ENCODE measurements around the gene ALKBH7.
"Not testable (repeated sequence)": the region's sequence is repeated elsewhere in the genome, so short reads cannot be mapped to it uniquely, and the experiment has no call there.

Gene ALKBH7

GRCh38 chr19:6354098-6354674 is 18.4 kb upstream of the ALKBH7 start:
- H3K9ac ChIP-seq (ENCODE audit: low read depth, low read length) = no peak overlapping the region
- no peaks in the 10 kb centered on the region for H3K9me3 ChIP-seq (ENCODE audit: control insufficient read depth, insufficient read depth, low read length)
- H3K27me3 ChIP-seq (ENCODE audit: control insufficient read depth, insufficient read depth, low read length) = no peaks in the 10 kb centered on the region
- no peak overlapping the region for H3K4me3 ChIP-seq (ENCODE audit: low read depth, low read length)
- peaks cover 2% of the 10 kb centered on the region for H3K4me1 ChIP-seq (ENCODE audit: control insufficient read depth, insufficient read depth, low read length)
- H3K36me3 ChIP-seq (ENCODE audit: control insufficient read depth, insufficient read depth, low read length) = no peaks in the 10 kb centered on the region

DNA sequence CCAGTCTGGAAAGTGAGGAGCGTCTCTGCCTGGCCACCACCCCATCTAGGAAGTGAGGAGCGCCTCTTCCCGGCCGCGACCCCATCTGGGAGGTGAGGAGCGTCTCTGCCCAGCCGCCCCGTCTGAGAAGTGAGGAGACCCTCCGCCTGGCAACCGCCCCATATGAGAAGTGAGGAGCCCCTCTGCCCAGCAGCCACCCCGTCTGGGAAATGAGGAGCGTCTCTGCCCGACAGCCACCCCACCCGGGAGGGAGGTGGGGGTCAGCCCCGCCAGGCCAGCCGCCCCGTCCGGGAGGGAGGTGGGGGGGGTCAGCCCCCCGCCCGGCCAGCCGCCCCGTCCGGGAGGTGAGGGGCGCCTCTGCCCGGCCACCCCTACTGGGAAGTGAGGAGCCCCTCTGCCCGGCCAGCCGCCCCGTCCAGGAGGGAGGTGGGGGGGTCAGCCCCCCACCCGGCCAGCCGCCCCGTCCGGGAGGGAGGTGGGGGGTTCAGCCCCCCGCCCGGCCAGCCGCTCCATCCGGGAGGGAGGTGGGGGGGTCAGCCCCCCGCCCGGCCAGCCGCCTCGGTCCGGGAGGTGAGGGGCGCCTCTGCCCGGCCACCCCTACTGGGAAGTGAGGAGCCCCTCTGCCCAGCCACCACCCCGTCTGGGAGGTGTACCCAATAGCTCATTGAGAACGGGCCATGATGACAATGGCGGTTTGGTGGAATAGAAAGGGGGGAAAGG is 17.1 kb upstream of the ALKBH7 start:
- H3K4me3 ChIP-seq (ENCODE audit: low read depth, low read length); H3K9ac ChIP-seq (ENCODE audit: low read depth, low read length); H3K36me3 ChIP-seq (ENCODE audit: control insufficient read depth, insufficient read depth, low read length); H3K4me1 ChIP-seq (ENCODE audit: control insufficient read depth, insufficient read depth, low read length); H3K27me3 ChIP-seq (ENCODE audit: control insufficient read depth, insufficient read depth, low read length); H3K9me3 ChIP-seq (ENCODE audit: control insufficient read depth, insufficient read depth, low read length): not testable (repeated sequence)

DNA sequence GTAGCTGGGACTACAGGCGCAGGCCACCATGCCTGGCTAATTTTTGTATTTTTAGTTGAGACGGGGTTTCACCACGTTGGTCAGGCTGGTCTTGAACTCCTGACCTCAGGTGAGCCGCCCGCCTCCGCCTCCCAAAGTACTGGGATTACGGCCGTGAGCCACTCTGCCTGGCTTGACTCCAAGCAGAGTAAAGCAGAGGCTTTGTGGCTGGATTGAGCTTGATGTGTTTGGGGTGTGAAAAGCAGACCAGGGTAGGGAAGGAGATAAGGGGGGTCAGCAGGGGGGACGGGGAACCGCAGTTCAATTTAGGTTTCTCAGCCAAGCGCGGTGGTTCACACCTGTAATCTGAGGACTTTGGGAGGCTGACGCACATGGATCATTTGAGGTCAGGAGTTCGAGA is 15.4 kb upstream of the ALKBH7 start:
- Histone ChIP-seq H3K9me3 (ENCODE audit: control insufficient read depth, insufficient read depth, low read length) (no peaks in the 10 kb centered on the region), H3K4me1 (ENCODE audit: control insufficient read depth, insufficient read depth, low read length) (peaks cover 2% of the 10 kb centered on the region), H3K9ac (ENCODE audit: low read depth, low read length) (no peak overlapping the region), H3K27me3 (ENCODE audit: control insufficient read depth, insufficient read depth, low read length) (no peaks in the 10 kb centered on the region), H3K36me3 (ENCODE audit: control insufficient read depth, insufficient read depth, low read length) (no peaks in the 10 kb centered on the region), H3K4me3 (ENCODE audit: low read depth, low read length) (no peak overlapping the region)

DNA sequence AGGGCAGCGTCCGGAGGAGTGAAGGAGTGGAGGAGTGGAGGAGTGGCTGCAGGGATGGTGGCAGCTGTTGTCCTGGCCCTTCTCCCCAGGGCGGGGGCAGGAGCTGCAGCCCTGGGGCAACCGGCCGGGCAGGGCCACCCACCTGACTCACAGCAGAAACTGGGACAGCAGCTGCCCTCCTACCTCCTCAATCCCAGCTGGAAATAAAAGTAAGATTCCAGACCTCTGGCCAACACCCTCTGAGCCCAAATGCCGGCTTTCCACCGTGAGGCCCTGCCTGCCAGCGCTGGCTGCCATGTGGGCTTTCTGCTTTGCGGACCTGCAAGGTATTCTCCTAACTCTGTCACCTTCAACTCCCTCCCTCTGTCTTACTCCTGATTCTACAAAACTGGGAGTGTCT is 14.6 kb upstream of the ALKBH7 start:
- Histone ChIP-seq H3K4me1 (ENCODE audit: control insufficient read depth, insufficient read depth, low read length) (peaks cover 2% of the 10 kb centered on the region), H3K9ac (ENCODE audit: low read depth, low read length) (no peak overlapping the region), H3K36me3 (ENCODE audit: control insufficient read depth, insufficient read depth, low read length) (no peaks in the 10 kb centered on the region), H3K4me3 (ENCODE audit: low read depth, low read length) (no peak overlapping the region), H3K9me3 (ENCODE audit: control insufficient read depth, insufficient read depth, low read length) (no peaks in the 10 kb centered on the region), H3K27me3 (ENCODE audit: control insufficient read depth, insufficient read depth, low read length) (no peaks in the 10 kb centered on the region)

DNA sequence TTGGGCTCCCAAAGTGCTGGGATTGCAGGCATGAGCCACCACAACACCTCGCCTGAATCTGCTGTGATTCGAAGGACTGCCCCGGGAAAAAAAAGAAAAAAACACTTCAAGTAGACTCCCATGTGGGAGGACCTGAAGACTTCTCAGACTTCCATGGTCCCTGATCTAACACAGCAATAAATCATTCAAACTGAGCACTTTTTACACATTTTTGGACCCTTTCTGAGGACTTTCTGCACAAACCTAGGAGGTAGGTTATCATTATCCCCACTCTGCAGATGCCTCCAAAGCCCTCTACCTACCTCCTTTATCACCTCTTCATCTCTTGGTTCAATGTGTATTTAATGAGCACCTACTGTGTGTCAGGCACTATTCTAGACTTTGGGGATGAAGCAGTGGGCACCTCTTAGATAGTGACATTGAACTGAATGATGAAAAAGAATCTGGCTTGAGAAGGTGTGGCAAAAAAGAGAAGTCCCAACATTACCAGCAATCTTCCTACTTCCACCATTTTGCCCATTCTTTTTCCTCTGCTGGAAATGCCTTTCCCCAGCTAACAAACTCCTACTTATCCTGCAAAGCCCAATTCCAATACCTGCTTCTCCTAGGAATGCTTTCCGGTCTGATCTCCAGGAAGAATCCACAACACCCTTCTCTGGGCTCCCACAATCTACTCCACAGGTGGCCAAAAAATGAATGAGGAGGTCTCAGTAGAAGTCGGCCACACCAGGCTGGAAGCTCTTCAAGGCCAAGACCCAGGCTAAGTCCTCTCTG is 12.8 kb upstream of the ALKBH7 start:
- Histone ChIP-seq H3K36me3 (ENCODE audit: control insufficient read depth, insufficient read depth, low read length) (peaks cover 4% of the 10 kb centered on the region), H3K4me3 (ENCODE audit: low read depth, low read length) (no peak overlapping the region), H3K27me3 (ENCODE audit: control insufficient read depth, insufficient read depth, low read length) (no peaks in the 10 kb centered on the region), H3K4me1 (ENCODE audit: control insufficient read depth, insufficient read depth, low read length) (peaks cover 2% of the 10 kb centered on the region), H3K9me3 (ENCODE audit: control insufficient read depth, insufficient read depth, low read length) (no peaks in the 10 kb centered on the region), H3K9ac (ENCODE audit: low read depth, low read length) (no peak overlapping the region)

DNA sequence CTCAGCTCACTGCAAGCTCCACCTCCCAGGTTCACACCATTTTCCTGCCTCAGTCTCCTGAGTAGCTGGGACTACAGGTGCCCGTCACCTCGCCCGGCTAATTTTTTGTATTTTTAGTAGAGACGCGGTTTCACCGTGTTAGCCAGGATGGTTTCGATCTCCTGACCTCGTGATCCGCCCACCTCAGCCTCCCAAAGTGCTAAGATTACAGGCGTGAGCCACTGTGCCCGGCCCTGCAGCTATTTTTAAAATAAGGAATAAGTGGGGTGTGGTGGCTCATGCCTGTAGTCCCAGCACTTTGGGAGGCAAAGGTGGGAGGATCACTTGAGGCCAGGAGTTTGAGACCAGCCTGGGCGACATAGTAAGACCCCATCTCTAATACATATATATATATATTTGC is 12.1 kb upstream of the ALKBH7 start:
- H3K27me3 ChIP-seq (ENCODE audit: control insufficient read depth, insufficient read depth, low read length); H3K4me3 ChIP-seq (ENCODE audit: low read depth, low read length); H3K36me3 ChIP-seq (ENCODE audit: control insufficient read depth, insufficient read depth, low read length); H3K9me3 ChIP-seq (ENCODE audit: control insufficient read depth, insufficient read depth, low read length); H3K4me1 ChIP-seq (ENCODE audit: control insufficient read depth, insufficient read depth, low read length); H3K9ac ChIP-seq (ENCODE audit: low read depth, low read length): not testable (repeated sequence)

GRCh38 chr19:6360857-6361216 is 11.8 kb upstream of the ALKBH7 start:
- H3K4me3 ChIP-seq (ENCODE audit: low read depth, low read length) = peak overlapping the region; percentile 75
- H3K27me3 ChIP-seq (ENCODE audit: control insufficient read depth, insufficient read depth, low read length); H3K4me1 ChIP-seq (ENCODE audit: control insufficient read depth, insufficient read depth, low read length); H3K36me3 ChIP-seq (ENCODE audit: control insufficient read depth, insufficient read depth, low read length); H3K9me3 ChIP-seq (ENCODE audit: control insufficient read depth, insufficient read depth, low read length); H3K9ac ChIP-seq (ENCODE audit: low read depth, low read length): not testable (repeated sequence)

- Histone ChIP-seq H3K4me1 (ENCODE audit: control insufficient read depth, insufficient read depth, low read length) (peaks cover 2% of the 10 kb centered on the region), H3K4me3 (ENCODE audit: low read depth, low read length) (peak overlapping the region; percentile 75), H3K9me3 (ENCODE audit: control insufficient read depth, insufficient read depth, low read length) (no peaks in the 10 kb centered on the region), H3K9ac (ENCODE audit: low read depth, low read length) (peak overlapping the region; percentile 79), H3K36me3 (ENCODE audit: control insufficient read depth, insufficient read depth, low read length) (peaks cover 12% of the 10 kb centered on the region), H3K27me3 (ENCODE audit: control insufficient read depth, insufficient read depth, low read length) (no peaks in the 10 kb centered on the region)
Observed at GRCh38 chr19:6362027-6362350, 10.6 kb upstream of the ALKBH7 start.

GRCh38 chr19:6362351-6362801 is 10.2 kb upstream of the ALKBH7 start:
- peak overlapping the region; percentile 75 for H3K4me3 ChIP-seq (ENCODE audit: low read depth, low read length)
- H3K36me3 ChIP-seq (ENCODE audit: control insufficient read depth, insufficient read depth, low read length) = peaks cover 14% of the 10 kb centered on the region
- peaks cover 2% of the 10 kb centered on the region for H3K4me1 ChIP-seq (ENCODE audit: control insufficient read depth, insufficient read depth, low read length)
- no peaks in the 10 kb centered on the region for H3K9me3 ChIP-seq (ENCODE audit: control insufficient read depth, insufficient read depth, low read length)
- H3K9ac ChIP-seq (ENCODE audit: low read depth, low read length) = peak overlapping the region; percentile 79
- H3K27me3 ChIP-seq (ENCODE audit: control insufficient read depth, insufficient read depth, low read length) = no peaks in the 10 kb centered on the region

GRCh38 chr19:6364353-6364752 is 8.2 kb upstream of the ALKBH7 start:
- peaks cover 23% of the 10 kb centered on the region for H3K36me3 ChIP-seq (ENCODE audit: control insufficient read depth, insufficient read depth, low read length)
- H3K9me3 ChIP-seq (ENCODE audit: control insufficient read depth, insufficient read depth, low read length) = no peaks in the 10 kb centered on the region
- no peak overlapping the region for H3K4me3 ChIP-seq (ENCODE audit: low read depth, low read length)
- no peaks in the 10 kb centered on the region for H3K27me3 ChIP-seq (ENCODE audit: control insufficient read depth, insufficient read depth, low read length)
- no peaks in the 10 kb centered on the region for H3K4me1 ChIP-seq (ENCODE audit: control insufficient read depth, insufficient read depth, low read length)
- H3K9ac ChIP-seq (ENCODE audit: low read depth, low read length) = no peak overlapping the region

DNA sequence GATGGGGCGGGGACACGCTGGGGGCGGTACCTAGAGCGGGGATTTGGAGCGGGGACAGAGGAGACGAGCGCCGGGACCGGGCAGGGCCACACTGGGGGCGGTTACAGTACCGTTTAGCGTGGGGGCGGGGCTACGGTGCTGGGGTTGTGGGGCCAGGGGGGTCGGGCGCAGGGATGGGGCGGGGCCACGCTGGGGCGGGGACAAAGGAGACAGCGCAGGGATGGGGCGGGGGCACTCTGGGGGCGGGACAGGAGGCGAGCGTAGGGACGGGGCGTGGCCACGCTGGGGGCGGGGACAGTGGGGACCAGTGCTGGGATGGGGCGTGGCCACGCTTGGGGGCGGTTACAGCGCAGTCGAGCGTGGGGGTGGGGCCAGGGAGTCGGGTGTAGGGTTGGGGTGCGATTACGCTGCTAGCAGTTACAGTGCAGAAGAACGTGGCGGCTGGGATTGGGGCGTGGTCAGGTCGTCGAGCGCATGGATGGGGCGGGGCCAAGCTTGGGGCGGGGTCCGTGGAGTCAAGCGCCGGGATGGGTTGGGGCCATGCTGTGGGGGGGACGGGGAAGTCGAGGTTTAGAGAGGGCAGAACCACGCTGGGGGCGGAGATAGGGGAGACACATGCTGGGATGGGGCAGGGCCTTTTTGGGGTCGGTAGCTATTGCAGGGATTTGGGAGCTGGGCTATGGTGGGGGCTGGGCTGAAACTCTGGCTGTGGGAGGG is 660 bp downstream of the ALKBH7 start:
- H3K9me3 ChIP-seq (ENCODE audit: control insufficient read depth, insufficient read depth, low read length) = no peaks in the 10 kb centered on the region
- peak overlapping the region; percentile 85 for H3K4me3 ChIP-seq (ENCODE audit: low read depth, low read length)
- H3K36me3 ChIP-seq (ENCODE audit: control insufficient read depth, insufficient read depth, low read length) = peaks cover 15% of the 10 kb centered on the region
- no peaks in the 10 kb centered on the region for H3K27me3 ChIP-seq (ENCODE audit: control insufficient read depth, insufficient read depth, low read length)
- H3K4me1 ChIP-seq (ENCODE audit: control insufficient read depth, insufficient read depth, low read length) = no peaks in the 10 kb centered on the region
- H3K9ac ChIP-seq (ENCODE audit: low read depth, low read length) = peak overlapping the region; percentile 54

DNA sequence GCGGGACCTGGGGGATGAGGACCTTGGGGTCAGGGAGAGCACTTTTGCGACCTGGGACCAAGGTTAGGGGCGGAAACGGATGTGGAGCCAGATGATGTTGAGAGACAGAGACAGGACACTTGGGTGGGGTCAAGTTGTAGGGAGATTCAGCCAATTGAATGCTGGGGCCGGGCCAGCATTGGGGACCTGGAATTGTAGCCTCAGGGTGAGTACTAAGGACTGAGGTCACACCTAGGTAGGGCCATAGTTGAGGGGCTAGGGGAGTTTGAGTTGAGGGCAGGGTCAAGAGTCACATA is 1.2 kb downstream of the ALKBH7 start:
- H3K36me3 ChIP-seq (ENCODE audit: control insufficient read depth, insufficient read depth, low read length) = peaks cover 10% of the 10 kb centered on the region
- H3K4me1 ChIP-seq (ENCODE audit: control insufficient read depth, insufficient read depth, low read length) = no peaks in the 10 kb centered on the region
- H3K9me3 ChIP-seq (ENCODE audit: control insufficient read depth, insufficient read depth, low read length) = no peaks in the 10 kb centered on the region
- H3K4me3 ChIP-seq (ENCODE audit: low read depth, low read length) = peak overlapping the region; percentile 36
- no peaks in the 10 kb centered on the region for H3K27me3 ChIP-seq (ENCODE audit: control insufficient read depth, insufficient read depth, low read length)
- peak overlapping the region; percentile 54 for H3K9ac ChIP-seq (ENCODE audit: low read depth, low read length)

All from iPS-15b (cell line).